Brain microvascular endothelial cell (primary cell): ENCODE measurements around the gene KLC3.
"Not testable (repeated sequence)": the region's sequence is repeated elsewhere in the genome, so short reads cannot be mapped to it uniquely, and the experiment has no call there.

Experiments used
- DNase-seq: peaks from one replicate; pipeline ENCODE4 v3.0.0-alpha.2; 2020
- H3K27ac ChIP-seq: fragments of 250-450 bp; sonication (Bioruptor Pico); 2 replicates; pipeline ENCODE4 v1.5.1; 2020; ENCODE audit warnings: mild to moderate bottlenecking, moderate library complexity
- H3K27me3 ChIP-seq: fragments of 250-450 bp; sonication (Bioruptor Pico); replicated peaks from 2 replicates; pipeline ENCODE4 v1.5.1; 2020; ENCODE audit warnings: mild to moderate bottlenecking
- H3K36me3 ChIP-seq: fragments of 250-450 bp; sonication (Bioruptor Pico); replicated peaks from 2 replicates; pipeline ENCODE4 v1.5.1; 2020; ENCODE audit warnings: mild to moderate bottlenecking
- H3K4me3 ChIP-seq: 2 replicates; pipeline ENCODE4 v1.5.1; 2011; ENCODE audit warnings: low read depth, mild to moderate bottlenecking, control low read depth, low read length, moderate library complexity
- CTCF ChIP-seq: IDR thresholded peaks from 2 replicates; pipeline ENCODE4 v1.5.1; 2011; ENCODE audit warnings: low read depth, mild to moderate bottlenecking, moderate library complexity, low read length, control low read depth, inconsistent platforms; ENCODE audit errors: missing control alignments
- in situ Hi-C: cut with HindIII; loops from 2 replicates; pipeline ENCODE4 v1.10.0; 2017; ENCODE audit warnings: low sequenced_read_pairs, low pct_ligation_motif_present

KLC3 gene

GRCh38 chr19:45333609-45334303 is 6.8 kb upstream of the KLC3 start:
- in situ Hi-C loops, result no loop called here
- no peak for DNase-seq
- no peak for TF ChIP-seq CTCF
- H3K4me3 ChIP-seq, result no peak overlapping the region
- no peak overlapping the region for H3K27ac ChIP-seq
- H3K36me3 ChIP-seq, result no peaks in the 10 kb centered on the region
- no peaks in the 10 kb centered on the region for H3K27me3 ChIP-seq

- in situ Hi-C loops, H3K27me3 ChIP-seq, H3K36me3 ChIP-seq, H3K4me3 ChIP-seq, H3K27ac ChIP-seq, DNase-seq: not testable (repeated sequence)
Measured at GRCh38 chr19:45334881-45335280, 5.7 kb upstream of the KLC3 start.

GRCh38 chr19:45336696-45337251 is 3.8 kb upstream of the KLC3 start:
- H3K27ac ChIP-seq, result no peak overlapping the region
- TF ChIP-seq CTCF, result no peak
- no peaks in the 10 kb centered on the region for H3K27me3 ChIP-seq
- H3K4me3 ChIP-seq, result no peak overlapping the region
- no peak for DNase-seq
- no peaks in the 10 kb centered on the region for H3K36me3 ChIP-seq
- in situ Hi-C loops, result no loop called here

GRCh38 chr19:45339629-45340028 is 921 bp upstream of the KLC3 start:
- no peak overlapping the region for H3K27ac ChIP-seq
- TF ChIP-seq CTCF, result no peak
- H3K36me3 ChIP-seq, result no peaks in the 10 kb centered on the region
- in situ Hi-C loops, result no loop called here
- H3K27me3 ChIP-seq, result no peaks in the 10 kb centered on the region
- no peak for DNase-seq
- no peak overlapping the region for H3K4me3 ChIP-seq

- no peak overlapping the region for H3K27ac ChIP-seq
- DNase-seq, result peak; percentile 3
- no peak overlapping the region for H3K4me3 ChIP-seq
- H3K36me3 ChIP-seq, result no peaks in the 10 kb centered on the region
- TF ChIP-seq CTCF, result no peak
- in situ Hi-C loops, result no loop called here
- H3K27me3 ChIP-seq, result no peaks in the 10 kb centered on the region
Measured at GRCh38 chr19:45340899-45341453, 426 bp downstream of the KLC3 start.

GRCh38 chr19:45342911-45343310 is 2.4 kb downstream of the KLC3 start:
- no peak for TF ChIP-seq CTCF
- H3K4me3 ChIP-seq, result no peak overlapping the region
- no peak for DNase-seq
- H3K27ac ChIP-seq, result no peak overlapping the region
- no peaks in the 10 kb centered on the region for H3K27me3 ChIP-seq
- H3K36me3 ChIP-seq, result no peaks in the 10 kb centered on the region
- in situ Hi-C loops, result no loop called here
